Endodermal cell (in vitro differentiated cells): ENCODE results near the gene RAB3IP. TPM values are rescaled to one million over a fixed set of nuclear protein-coding genes. Genes with fewer than 3 reads are reported as not detected.
A peak's percentile ranks its signal among the peaks of the same experiment; 100 is the strongest.

ENCODE experiments used
- DNase-seq: peaks from one replicate; pipeline ENCODE4 v3.0.0-alpha.2; 2017
- H3K27ac ChIP-seq: 2 replicates; pipeline ENCODE4 v1.5.1; 2013; ENCODE audit warnings: mild to moderate bottlenecking, low read depth, low read length, moderate library complexity
- H3K27me3 ChIP-seq: 2 replicates; pipeline ENCODE4 v1.6.1; 2013; ENCODE audit warnings: mild to moderate bottlenecking, low read length, moderate library complexity; ENCODE audit not compliant: insufficient read depth, control insufficient read depth, poor library complexity, severe bottlenecking
- H3K36me3 ChIP-seq: 2 replicates; pipeline ENCODE4 v1.7.0; 2013; ENCODE audit warnings: mild to moderate bottlenecking, low read length, moderate library complexity; ENCODE audit not compliant: control insufficient read depth, insufficient read depth
- H3K4me1 ChIP-seq: one replicate; pipeline ENCODE4 v1.7.0; 2013; ENCODE audit warnings: low read length; ENCODE audit not compliant: control insufficient read depth, insufficient read depth
- H3K4me3 ChIP-seq: 2 replicates; pipeline ENCODE4 v1.5.1; 2013; ENCODE audit warnings: mild to moderate bottlenecking, low read length, moderate library complexity
- H3K9ac ChIP-seq: 2 replicates; pipeline ENCODE4 v1.6.1; 2013; ENCODE audit warnings: mild to moderate bottlenecking, low read length, moderate library complexity; ENCODE audit not compliant: poor library complexity, severe bottlenecking; ENCODE audit errors: extremely low read depth
- H3K9me3 ChIP-seq: 2 replicates; pipeline ENCODE4 v1.6.1; 2013; ENCODE audit warnings: mild to moderate bottlenecking, low read length, moderate library complexity; ENCODE audit not compliant: control insufficient read depth
- H3K27ac Mint-ChIP-seq: 2 replicates; pipeline ENCODE4 v1.8.0; 2020; ENCODE audit warnings: mixed read lengths
- H3K27me3 Mint-ChIP-seq: 2 replicates; pipeline ENCODE4 v1.8.0; 2021; ENCODE audit warnings: mild to moderate bottlenecking, mixed read lengths; ENCODE audit not compliant: insufficient read depth
- H3K36me3 Mint-ChIP-seq: 2 replicates; pipeline ENCODE4 v1.8.0; 2020; ENCODE audit warnings: low read depth, mixed read lengths
- H3K4me1 Mint-ChIP-seq: 2 replicates; pipeline ENCODE4 v1.8.0; 2020; ENCODE audit warnings: mixed read lengths
- H3K4me3 Mint-ChIP-seq: 2 replicates; pipeline ENCODE4 v1.8.0; 2020; ENCODE audit warnings: mild to moderate bottlenecking, moderate library complexity, mixed read lengths
- H3K9me3 Mint-ChIP-seq: 2 replicates; pipeline ENCODE4 v1.8.0; 2020; ENCODE audit warnings: mild to moderate bottlenecking, mixed read lengths
- CTCF ChIP-seq: fragments of 200-600 bp; sonication (generic); conservative IDR thresholded peaks from 2 replicates; pipeline ENCODE4 v1.5.0; 2021; ENCODE audit warnings: antibody characterized with exemption, mild to moderate bottlenecking
- WGBS, 2 experiments: methylation state at CpG; one replicate each; pipeline versions ENCODE4 v1.1.5 to v1.1.7; 2013; ENCODE audit warnings: missing lambda C conversion rate in 2 of 2, mixed read lengths in 1 of 2; ENCODE audit not compliant: insufficient coverage in 1 of 2, insufficient read length in 1 of 2; 5-methylcytosine and 5-hydroxymethylcytosine counted together
- total RNA-seq, 2 donors: library from RNA; stranded (reverse); fragmentation: NEBNext Ultra II Directional in 1 of 2; extraction: Animal tissue kit (Norgen Biotek cat#: 25700) in 1 of 2; gene quantifications; 2 replicates in 1 of 2; 3 replicates in 1 of 2; pipeline ENCODE4 v1.2.1, GENCODE V29; 2021

Gene RAB3IP
- total RNA-seq, 2 donors from 2014 or later, result 48.3 to 52.8 TPM

DNA sequence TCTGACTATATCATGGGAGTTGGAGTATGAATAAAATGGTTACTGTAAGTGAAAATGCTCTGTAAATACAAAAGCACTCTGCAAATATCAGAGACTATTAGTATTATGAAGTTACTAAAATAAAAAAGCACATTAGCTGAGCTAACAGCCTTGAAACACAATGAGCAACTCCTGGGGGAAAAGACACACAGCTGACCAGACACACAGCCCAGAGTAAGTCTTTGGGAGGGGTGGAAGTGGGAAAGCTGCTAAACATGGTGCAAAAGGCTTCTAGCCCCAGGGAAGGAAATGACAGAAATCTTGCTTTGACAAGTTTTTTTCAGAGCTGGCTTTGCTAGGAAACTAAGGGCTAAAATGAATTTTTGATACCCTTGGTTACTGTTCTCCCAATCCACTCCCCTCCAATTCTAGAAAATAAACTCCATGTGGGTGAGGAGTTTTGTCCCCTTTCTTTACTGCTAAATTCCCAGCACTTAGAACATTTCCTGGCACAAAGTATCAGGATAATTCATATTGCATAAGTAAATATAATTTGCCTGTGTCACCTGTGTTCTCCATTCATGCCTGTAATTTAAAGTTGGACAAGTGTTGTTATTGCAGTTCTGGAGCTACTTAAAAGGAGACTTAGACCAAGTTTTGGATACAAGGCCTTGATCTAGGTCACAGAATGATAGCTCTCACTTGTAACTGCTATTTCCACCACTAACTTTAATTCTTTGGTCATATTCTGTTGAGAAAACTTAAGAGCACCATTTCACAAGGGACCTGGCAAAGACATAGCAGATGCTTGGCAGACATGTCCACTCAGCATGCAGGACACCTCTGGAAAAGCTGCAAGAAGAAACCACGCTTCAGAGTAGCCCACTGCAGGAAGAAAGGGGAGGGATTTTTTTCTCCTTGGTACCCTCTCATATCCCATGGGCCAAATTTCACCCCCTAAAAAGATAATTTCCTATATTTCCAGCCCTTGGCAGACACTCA, 19.0 kb upstream of the RAB3IP start:
- no peaks in the 10 kb centered on the region for H3K9me3 Mint-ChIP-seq
- no peaks in the 10 kb centered on the region for H3K36me3 Mint-ChIP-seq
- no peaks in the 10 kb centered on the region for H3K27me3 Mint-ChIP-seq
- no peak overlapping the region for H3K27ac ChIP-seq
- no peaks in the 10 kb centered on the region for H3K9me3 ChIP-seq
- H3K27ac Mint-ChIP-seq, result no peak overlapping the region
- no peak overlapping the region for H3K4me3 ChIP-seq
- peaks cover 9% of the 10 kb centered on the region for H3K4me1 ChIP-seq
- no peak for DNase-seq
- no peak for TF ChIP-seq CTCF
- peaks cover 12% of the 10 kb centered on the region for H3K4me1 Mint-ChIP-seq
- H3K36me3 ChIP-seq, result no peaks in the 10 kb centered on the region
- 100% methylated on average over 1 of the region's 1 CpG; no CpG with 5 or more reads in 1 of the 2 experiments for WGBS, 2 experiments
- no peaks in the 10 kb centered on the region for H3K27me3 ChIP-seq
- no peak overlapping the region for H3K9ac ChIP-seq
- no peak overlapping the region for H3K4me3 Mint-ChIP-seq

DNA sequence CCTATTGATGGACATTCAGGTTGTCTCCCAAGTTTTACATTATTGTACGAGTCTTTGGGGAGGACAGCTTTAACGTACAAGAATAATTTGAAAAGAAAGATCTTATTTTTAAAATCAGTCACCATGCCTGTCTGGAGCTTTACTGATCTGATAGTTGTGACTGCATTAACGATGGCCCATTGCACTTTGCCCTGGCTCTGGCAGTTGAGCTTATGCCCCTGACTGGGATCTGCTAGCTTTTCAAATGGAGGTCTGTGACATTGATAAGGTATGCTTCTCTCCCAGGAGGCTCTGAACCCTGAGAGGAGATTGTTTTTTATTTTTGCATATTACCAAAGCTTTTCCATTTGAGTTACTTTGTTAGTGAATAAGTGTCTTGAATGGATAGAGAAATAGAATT, 17.9 kb upstream of the RAB3IP start:
- Mint-ChIP-seq H3K4me3 (no peak overlapping the region), H3K9me3 (no peaks in the 10 kb centered on the region), H3K4me1 (peaks cover 12% of the 10 kb centered on the region), H3K27me3 (no peaks in the 10 kb centered on the region), H3K36me3 (no peaks in the 10 kb centered on the region), H3K27ac (no peak overlapping the region)
- Histone ChIP-seq H3K27ac (no peak overlapping the region), H3K9ac (no peak overlapping the region), H3K36me3 (no peaks in the 10 kb centered on the region), H3K4me1 (peaks cover 9% of the 10 kb centered on the region), H3K9me3 (no peaks in the 10 kb centered on the region), H3K4me3 (no peak overlapping the region), H3K27me3 (no peaks in the 10 kb centered on the region)
- DNase-seq, result peak; percentile 57
- WGBS, 2 experiments, result 86 to 100% methylated on average over 3 of the region's 3 CpGs
- TF ChIP-seq CTCF, result no peak

DNA sequence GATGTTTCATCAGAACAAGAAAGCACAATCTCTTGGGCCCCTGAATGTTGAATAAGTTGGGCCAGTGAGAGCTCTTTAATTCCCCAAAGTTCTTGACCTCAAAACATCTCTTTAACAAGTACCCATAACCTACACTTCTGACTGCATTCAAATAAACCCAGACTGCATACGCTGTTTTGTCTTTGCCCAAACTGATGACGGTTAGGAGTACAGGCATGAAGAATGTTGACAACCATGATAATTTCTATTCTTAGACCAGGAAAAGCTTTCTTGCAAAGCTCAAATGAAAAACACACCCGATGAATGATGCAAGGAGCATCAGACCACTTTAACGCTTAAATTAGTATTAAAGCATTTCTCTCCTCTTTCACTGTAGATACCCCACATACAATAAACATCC, 11.7 kb upstream of the RAB3IP start:
- Histone ChIP-seq H3K9ac (no peak overlapping the region), H3K36me3 (no peaks in the 10 kb centered on the region), H3K4me1 (no peaks in the 10 kb centered on the region), H3K27ac (peak overlapping the region; percentile 67), H3K9me3 (no peaks in the 10 kb centered on the region), H3K27me3 (no peaks in the 10 kb centered on the region), H3K4me3 (no peak overlapping the region)
- no peak for DNase-seq
- H3K4me3 Mint-ChIP-seq, result no peak overlapping the region
- TF ChIP-seq CTCF, result no peak
- no peaks in the 10 kb centered on the region for H3K36me3 Mint-ChIP-seq
- WGBS, 2 experiments, result 94 to 95% methylated on average over 3 to 4 of the region's 4 CpGs
- H3K9me3 Mint-ChIP-seq, result no peaks in the 10 kb centered on the region
- H3K4me1 Mint-ChIP-seq, result no peaks in the 10 kb centered on the region
- no peak overlapping the region for H3K27ac Mint-ChIP-seq
- H3K27me3 Mint-ChIP-seq, result no peaks in the 10 kb centered on the region
